ENCODE measurements around the gene PPP4R2. TPM values are rescaled to one million over a fixed set of nuclear protein-coding genes. Genes with fewer than 3 reads are reported as not detected.

PPP4R2 gene
- total and polyA plus RNA-seq, 2 donors (not counting 3 experiments of a cell fraction or from before 2014, with no cell fraction given), result 6.5 to 74.4 TPM

GRCh38 chr3:72982609-72983366 is 13.8 kb upstream of the PPP4R2 start:
- H3K27me3 ChIP-seq (ENCODE audit: control insufficient read depth in 2 of 2, insufficient read depth in 2 of 2, low read length in 2 of 2), result peaks cover 3 to 6% of the 10 kb centered on the region in 2 experiments
- no peaks in the 10 kb centered on the region for H3K9me3 ChIP-seq (replicated peaks; ENCODE audit: control insufficient read depth, insufficient read depth, low read length)
- no peak for TF ChIP-seq MYC (IDR thresholded peaks at IDR 0.05; ENCODE audit: low read depth, low read length)
- no peak for TF ChIP-seq POLR2AphosphoS5 (IDR thresholded peaks at IDR 0.05; ENCODE audit: insufficient read depth, low read depth, low read length)
- no peak for TF ChIP-seq FOS (IDR thresholded peaks at IDR 0.05; ENCODE audit: borderline replicate concordance, insufficient read depth, low read length)
- no peak for TF ChIP-seq JUN (IDR thresholded peaks at IDR 0.05; ENCODE audit: borderline replicate concordance, insufficient read depth, insufficient read length, low read depth)
- TF ChIP-seq EZH2 (IDR thresholded peaks at IDR 0.05; ENCODE audit: borderline replicate concordance, low read depth, low read length, severe bottlenecking), result no peak
- TF ChIP-seq POLR2A (IDR thresholded peaks at IDR 0.05; ENCODE audit: low read depth, low read length), result no peak
- TF ChIP-seq CTCF (IDR thresholded peaks at IDR 0.05; ENCODE audit: extremely low read depth in 1 of 2, insufficient read depth in 1 of 2, low read depth in 1 of 2, low read length in 2 of 2), result no peak
- no peak overlapping the region for H3K4me3 ChIP-seq (replicated peaks in 1 of 3; ENCODE audit: insufficient read depth in 1 of 3, low read depth in 1 of 3, low read length in 3 of 3)
- H3K4me1 ChIP-seq (ENCODE audit: control insufficient read depth, extremely low read depth, insufficient read depth, low read length), result no peaks in the 10 kb centered on the region
- no peak overlapping the region for H3K27ac ChIP-seq (ENCODE audit: insufficient read depth, low read depth, low read length)
- no peak overlapping the region for H2AFZ ChIP-seq (ENCODE audit: low read depth, low read length)
- H3K9ac ChIP-seq (replicated peaks; ENCODE audit: extremely low read depth, insufficient read depth, low read length), result no peak overlapping the region
- H3K4me2 ChIP-seq (ENCODE audit: insufficient read depth, low read length), result no peak overlapping the region
- no peaks in the 10 kb centered on the region for H3K79me2 ChIP-seq (ENCODE audit: control insufficient read depth, insufficient read depth, low read length)
- no TSS peak for BruUV-seq (replicated peaks)
- CTCF ChIA-PET, result interaction anchor here (1.0 to 1.2 kb wide), 3 partner anchors 16 to 132 kb away, joined by 3 to 5 read pairs (median 4); no protein-coding TSS in a partner anchor
- DNase-seq (ENCODE audit: low read depth, low spot score) (no peak), FAIRE-seq (no peak)
- H3K9me1 ChIP-seq (replicated peaks; ENCODE audit: control insufficient read depth, extremely low read depth, insufficient read depth, low read length), result no peaks in the 10 kb centered on the region
- POLR2A ChIA-PET, result interaction anchor here (0.6 kb wide), 1 partner anchor 998 kb away, joined by 3 read pairs; no protein-coding TSS in a partner anchor
- no peaks in the 10 kb centered on the region for H3K36me3 ChIP-seq (ENCODE audit: control insufficient read depth in 2 of 2, extremely low read depth in 1 of 2, insufficient read depth in 2 of 2, low read length in 2 of 2)
- intact Hi-C loops (cut with micrococcal nuclease), result no loop called here
- H4K20me1 ChIP-seq (replicated peaks; ENCODE audit: control insufficient read depth, extremely low read depth, insufficient read depth, low read length), result no peaks in the 10 kb centered on the region
- dilution Hi-C loops (cut with MboI; ENCODE audit: extremely low pct_ligation_motif_present, low sequenced_read_pairs), result no loop called here

Measured in endothelial cell of umbilical vein (primary cell).